ENCODE measurements around the gene TNFRSF17.

TNFRSF17 gene

DNA sequence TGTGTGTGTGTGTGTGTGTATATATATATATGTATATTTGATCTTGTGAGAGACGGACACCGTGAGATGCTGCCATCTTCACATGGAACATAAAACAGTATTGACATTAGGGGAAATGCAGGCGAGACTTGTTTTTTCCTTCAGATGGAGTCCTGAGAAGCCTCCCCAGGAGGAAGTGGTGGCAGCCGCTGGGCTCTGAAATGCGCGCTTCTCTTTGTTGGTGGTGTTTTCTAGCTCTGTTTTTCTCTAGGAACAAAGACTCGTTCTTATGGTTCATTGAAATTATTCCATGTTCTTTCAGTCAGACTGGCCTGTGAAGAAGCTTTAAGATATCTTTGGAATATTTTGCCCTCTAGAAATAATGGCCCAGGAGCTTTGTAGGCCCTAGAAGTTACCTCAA is 44.5 kb downstream of the TNFRSF17 start:
- no peak for DNase-seq

DNA sequence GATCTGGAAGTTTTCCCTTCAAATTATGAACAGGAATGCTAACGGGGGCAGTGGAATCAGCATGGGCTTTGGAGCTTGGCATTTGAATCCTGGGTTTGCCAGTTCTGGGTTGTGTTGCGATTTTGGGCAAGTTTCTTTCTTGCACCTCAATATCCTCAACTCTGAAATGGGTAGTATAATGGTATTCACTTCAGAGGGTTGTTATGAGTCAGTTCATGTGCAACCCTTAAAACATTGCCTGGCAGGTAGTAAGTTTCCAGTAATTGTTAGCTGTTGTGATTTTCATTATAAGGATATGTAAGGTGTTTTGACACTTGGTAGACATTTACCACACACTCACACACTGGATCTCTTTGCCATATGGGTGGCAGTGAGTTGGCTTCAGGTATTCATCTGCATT is 44.9 kb downstream of the TNFRSF17 start:
- DNase-seq, result no peak

DNA sequence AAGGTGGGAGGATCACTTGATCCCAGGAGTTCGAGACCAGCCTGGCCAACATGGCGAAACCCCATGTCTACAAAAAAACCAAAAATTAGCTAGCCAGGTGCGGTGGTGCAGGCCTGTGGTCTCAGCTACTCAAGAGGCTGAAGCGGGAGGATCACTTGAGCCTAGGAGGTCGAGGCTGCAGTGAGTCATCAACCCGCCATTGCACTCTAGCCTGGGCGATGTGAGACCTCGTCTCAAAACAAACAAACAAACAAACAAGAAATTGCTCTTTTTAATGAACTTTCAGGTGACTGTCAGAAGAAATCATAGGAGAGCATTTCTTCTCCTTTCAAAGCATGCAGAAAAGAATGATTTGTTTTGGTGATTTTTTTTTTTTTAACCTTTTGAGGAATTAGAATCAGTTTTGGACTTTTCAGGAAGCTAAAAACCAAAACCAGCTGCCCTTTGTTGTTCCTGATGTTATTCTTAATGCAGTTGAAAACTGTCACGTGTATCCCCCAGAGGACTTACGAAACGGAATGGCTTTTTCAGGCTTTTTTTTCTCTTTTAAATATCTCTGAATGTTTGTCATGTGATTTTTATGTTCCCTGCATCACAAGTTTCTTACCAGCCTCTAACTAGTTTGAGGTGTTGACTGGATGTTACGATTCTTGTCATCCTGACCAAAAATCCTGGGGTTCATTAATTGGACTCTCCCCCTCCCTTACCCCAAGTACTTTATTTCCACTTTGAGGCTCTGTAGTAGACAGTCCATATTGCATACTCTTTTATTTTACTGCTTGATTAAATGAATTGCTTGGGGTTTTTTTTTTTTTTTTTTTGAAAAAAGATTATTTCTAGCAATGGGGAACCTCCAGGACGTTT is 45.6 kb downstream of the TNFRSF17 start:
- no peak for DNase-seq

DNA sequence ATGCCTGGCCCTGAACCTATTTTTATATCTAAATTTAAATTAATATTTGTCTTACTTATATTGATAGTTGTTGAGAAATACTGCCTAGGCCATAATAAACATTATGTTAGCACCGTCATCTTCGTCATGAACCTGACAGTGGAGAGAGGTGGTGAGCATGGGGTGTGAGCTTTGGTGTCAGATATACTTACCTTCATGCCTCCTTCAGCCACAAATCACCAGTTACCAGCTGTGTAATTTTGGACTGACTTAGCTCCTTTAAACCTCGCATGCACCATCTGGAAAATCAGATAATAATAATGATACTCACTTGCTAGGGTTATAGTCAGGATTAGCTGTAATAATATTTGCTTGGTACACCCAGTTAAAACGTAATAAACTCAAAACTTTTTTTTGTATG is 46.6 kb downstream of the TNFRSF17 start:
- no peak for DNase-seq

DNA sequence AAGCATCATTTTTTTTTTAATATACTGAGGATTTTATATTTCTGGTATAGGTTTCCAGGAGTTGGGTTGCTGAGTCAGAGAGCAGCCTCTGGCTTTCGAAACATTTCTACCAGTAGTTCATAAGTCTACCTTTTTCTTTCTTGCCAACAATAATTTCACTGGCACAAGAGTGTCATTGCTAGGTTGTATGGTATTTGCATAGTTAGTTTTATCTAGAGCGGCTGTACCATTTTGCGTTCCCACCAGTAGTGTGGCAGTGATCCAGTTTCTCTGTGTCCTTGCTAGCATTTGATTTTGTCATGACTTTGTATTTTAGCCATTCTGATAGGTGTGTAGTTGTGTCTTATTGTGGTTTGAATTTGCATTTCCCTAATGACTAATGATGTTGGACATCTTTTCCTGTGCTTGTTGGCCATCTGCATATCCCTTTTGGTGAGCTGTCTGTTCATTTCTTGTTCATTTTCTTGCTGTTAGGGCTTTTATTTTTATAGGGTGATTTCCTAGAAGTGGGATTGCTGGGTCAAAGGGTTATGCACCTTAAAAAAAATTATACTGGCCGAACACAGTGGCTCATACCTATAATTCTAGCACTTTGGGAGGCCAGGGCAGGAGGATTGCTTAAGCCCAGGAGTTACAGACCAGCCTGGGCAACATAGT is 51.4 kb downstream of the TNFRSF17 start:
- DNase-seq, result no peak

DNA sequence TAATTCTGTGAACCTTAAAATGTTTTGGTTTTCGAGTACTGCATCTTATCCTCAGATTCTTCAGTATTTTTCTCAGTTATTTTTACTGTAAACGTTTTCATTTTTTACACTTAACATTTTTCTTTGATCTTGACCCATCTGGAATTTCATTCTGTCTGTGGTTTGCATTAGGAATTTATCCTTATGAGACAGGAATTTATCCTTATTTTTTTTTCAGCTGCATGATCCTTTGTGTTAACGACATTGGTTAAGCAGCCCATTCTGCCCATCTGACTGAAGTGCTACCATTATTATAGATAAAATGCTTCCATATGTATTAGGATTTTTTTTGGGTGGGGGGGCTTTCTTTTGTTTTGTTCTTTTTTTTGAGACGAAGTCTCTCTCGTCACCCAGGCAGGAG is 52.5 kb downstream of the TNFRSF17 start:
- no peak for DNase-seq

All from T1000 (cell line).